GM23338 (cell line): Measurements from ENCODE around the gene CNNM2. TPM values are rescaled to one million over a fixed set of nuclear protein-coding genes. Genes with fewer than 3 reads are reported as not detected.

Source experiments
- ATAC-seq: fragments of 200-7000 bp; cut with Tn5 transposase; 3 replicates; pipeline ENCODE4 v1.9.1; 2020
- DNase-seq: peaks from one replicate; pipeline ENCODE4 v3.0.0-alpha.2; 2015; ENCODE audit warnings: low spot score
- H2AFZ ChIP-seq: fragments of 200-600 bp; sonication (generic); 2 replicates; pipeline ENCODE4 v1.8.0; 2016; ENCODE audit warnings: antibody characterized with exemption, mild to moderate bottlenecking, moderate library complexity
- H3F3A ChIP-seq: fragments of 200-600 bp; sonication (generic); replicated peaks from 2 replicates; pipeline ENCODE4 v1.8.0; 2017; ENCODE audit warnings: antibody characterized with exemption, mixed run types, low read depth
- H3K27ac ChIP-seq: fragments of 200-600 bp; sonication (generic); 2 replicates; pipeline ENCODE4 v1.6.1; 2016; ENCODE audit warnings: low read depth
- H3K27me3 ChIP-seq: fragments of 200-600 bp; sonication (generic); 2 replicates; pipeline ENCODE4 v1.8.0; 2016; ENCODE audit warnings: mild to moderate bottlenecking, mixed run types, moderate library complexity; ENCODE audit not compliant: insufficient read depth
- H3K36me3 ChIP-seq: fragments of 200-600 bp; sonication (generic); 2 replicates; pipeline ENCODE4 v1.8.0; 2016; ENCODE audit warnings: mild to moderate bottlenecking; ENCODE audit not compliant: insufficient read depth
- H3K4me1 ChIP-seq: fragments of 200-600 bp; sonication (generic); 2 replicates; pipeline ENCODE4 v1.8.0; 2016; ENCODE audit warnings: mild to moderate bottlenecking, moderate library complexity; ENCODE audit not compliant: insufficient read depth
- H3K4me2 ChIP-seq: fragments of 200-600 bp; sonication (generic); 2 replicates; pipeline ENCODE4 v1.7.1; 2017; ENCODE audit warnings: mixed run types
- H3K4me3 ChIP-seq: fragments of 200-600 bp; sonication (generic); 2 replicates; pipeline ENCODE4 v1.6.1; 2016; ENCODE audit warnings: mixed run types
- H3K79me2 ChIP-seq: fragments of 200-600 bp; sonication (generic); replicated peaks from 2 replicates; pipeline ENCODE4 v1.8.0; 2017; ENCODE audit warnings: mild to moderate bottlenecking; ENCODE audit not compliant: insufficient read depth
- H3K9me2 ChIP-seq: fragments of 200-600 bp; sonication (generic); 2 replicates; pipeline ENCODE4 v1.8.0; 2017; ENCODE audit not compliant: insufficient read depth
- H4K20me1 ChIP-seq: fragments of 200-600 bp; sonication (generic); replicated peaks from 2 replicates; pipeline ENCODE4 v1.8.0; 2017; ENCODE audit warnings: mild to moderate bottlenecking; ENCODE audit not compliant: insufficient read depth
- H3K27ac Mint-ChIP-seq: 2 replicates; pipeline ENCODE4 v1.8.0; 2020; ENCODE audit warnings: inconsistent platforms, mild to moderate bottlenecking, moderate library complexity, mixed read lengths
- H3K27me3 Mint-ChIP-seq: 3 replicates; pipeline ENCODE4 v1.8.0; 2022; ENCODE audit warnings: low read depth, mild to moderate bottlenecking, moderate library complexity, mixed read lengths, inconsistent platforms; ENCODE audit not compliant: insufficient read depth, poor library complexity
- H3K36me3 Mint-ChIP-seq: 3 replicates; pipeline ENCODE4 v1.8.0; 2021; ENCODE audit warnings: low read depth, mild to moderate bottlenecking, inconsistent platforms, moderate library complexity, mixed read lengths
- H3K4me1 Mint-ChIP-seq: 3 replicates; pipeline ENCODE4 v1.8.0; 2020; ENCODE audit warnings: mild to moderate bottlenecking, inconsistent platforms, mixed read lengths
- H3K4me3 Mint-ChIP-seq: 3 replicates; pipeline ENCODE4 v1.8.0; 2021; ENCODE audit warnings: moderate library complexity, mild to moderate bottlenecking, inconsistent platforms, mixed read lengths
- H3K9me3 Mint-ChIP-seq: 3 replicates; pipeline ENCODE4 v1.8.0; 2020; ENCODE audit warnings: moderate library complexity, mild to moderate bottlenecking, inconsistent platforms, mixed read lengths
- CREB1 ChIP-seq: fragments of 250-450 bp; sonication (Bioruptor Pico); IDR thresholded peaks from 2 replicates; pipeline ENCODE4 v1.5.0; 2020; ENCODE audit warnings: low read depth, mild to moderate bottlenecking, moderate library complexity
- CTCF ChIP-seq, 2 experiments: fragments of 200-600 bp in 1 of 2; sonication (generic) in 1 of 2; conservative IDR thresholded peaks; 2 replicates each; pipeline versions ENCODE4 v1.5.1 to v1.6.1; 2016 to 2017; ENCODE audit warnings: antibody characterized with exemption in 2 of 2, low read depth in 2 of 2, mild to moderate bottlenecking in 2 of 2, moderate library complexity in 1 of 2
- EZH2phosphoT487 ChIP-seq: fragments of 200-600 bp; sonication (generic); IDR thresholded peaks from one replicate; pipeline ENCODE4 v1.8.1; 2018; ENCODE audit warnings: antibody characterized with exemption; ENCODE audit not compliant: unreplicated experiment
- NANOG ChIP-seq: IDR thresholded peaks from 2 replicates; pipeline ENCODE4 v1.6.1; 2016; ENCODE audit warnings: antibody characterized with exemption, borderline replicate concordance
- POLR2AphosphoS5 ChIP-seq: IDR thresholded peaks from 2 replicates; pipeline ENCODE4 v1.6.1; 2016; ENCODE audit warnings: antibody characterized with exemption, low read depth
- ZNF114 ChIP-seq: fragments of 250-450 bp; sonication (Bioruptor Pico); IDR thresholded peaks from 2 replicates; pipeline ENCODE4 v1.5.0; 2020; ENCODE audit warnings: mild to moderate bottlenecking, moderate library complexity
- ZNF331 ChIP-seq: fragments of 250-450 bp; sonication (Bioruptor Pico); IDR thresholded peaks from 2 replicates; pipeline ENCODE4 v1.5.0; 2020; ENCODE audit warnings: low read depth, mild to moderate bottlenecking, moderate library complexity
- polyA plus RNA-seq: library from polyadenylated mRNA; unstranded; fragments of >200 nt; fragmentation: Nextera tagmentation; extraction: Ambion mirVana; gene quantifications from 2 replicates; pipeline ENCODE4 v1.2.1, GENCODE V29; 2016
- total RNA-seq: library from RNA; depleted of rRNA; stranded (reverse); fragments of >200 nt; shearing (Covaris generic); gene quantifications from 2 replicates; pipeline ENCODE4 v1.2.3, GENCODE V29; 2014
- TF ChIP-seq, protein P1 (sequence below): IDR thresholded peaks from one replicate; pipeline ENCODE4 v1.6.1; 2018; ENCODE audit warnings: antibody characterized with exemption; ENCODE audit not compliant: unreplicated experiment
- TF ChIP-seq, protein P2 (sequence below): IDR thresholded peaks from 2 replicates; pipeline ENCODE4 v1.6.1; 2016; ENCODE audit warnings: antibody characterized with exemption

The CNNM2 gene
- total and polyA plus RNA-seq, 2 experiments from 2014 or later, result 4.5 to 31.3 TPM

- TF ChIP-seq, protein P1, sequence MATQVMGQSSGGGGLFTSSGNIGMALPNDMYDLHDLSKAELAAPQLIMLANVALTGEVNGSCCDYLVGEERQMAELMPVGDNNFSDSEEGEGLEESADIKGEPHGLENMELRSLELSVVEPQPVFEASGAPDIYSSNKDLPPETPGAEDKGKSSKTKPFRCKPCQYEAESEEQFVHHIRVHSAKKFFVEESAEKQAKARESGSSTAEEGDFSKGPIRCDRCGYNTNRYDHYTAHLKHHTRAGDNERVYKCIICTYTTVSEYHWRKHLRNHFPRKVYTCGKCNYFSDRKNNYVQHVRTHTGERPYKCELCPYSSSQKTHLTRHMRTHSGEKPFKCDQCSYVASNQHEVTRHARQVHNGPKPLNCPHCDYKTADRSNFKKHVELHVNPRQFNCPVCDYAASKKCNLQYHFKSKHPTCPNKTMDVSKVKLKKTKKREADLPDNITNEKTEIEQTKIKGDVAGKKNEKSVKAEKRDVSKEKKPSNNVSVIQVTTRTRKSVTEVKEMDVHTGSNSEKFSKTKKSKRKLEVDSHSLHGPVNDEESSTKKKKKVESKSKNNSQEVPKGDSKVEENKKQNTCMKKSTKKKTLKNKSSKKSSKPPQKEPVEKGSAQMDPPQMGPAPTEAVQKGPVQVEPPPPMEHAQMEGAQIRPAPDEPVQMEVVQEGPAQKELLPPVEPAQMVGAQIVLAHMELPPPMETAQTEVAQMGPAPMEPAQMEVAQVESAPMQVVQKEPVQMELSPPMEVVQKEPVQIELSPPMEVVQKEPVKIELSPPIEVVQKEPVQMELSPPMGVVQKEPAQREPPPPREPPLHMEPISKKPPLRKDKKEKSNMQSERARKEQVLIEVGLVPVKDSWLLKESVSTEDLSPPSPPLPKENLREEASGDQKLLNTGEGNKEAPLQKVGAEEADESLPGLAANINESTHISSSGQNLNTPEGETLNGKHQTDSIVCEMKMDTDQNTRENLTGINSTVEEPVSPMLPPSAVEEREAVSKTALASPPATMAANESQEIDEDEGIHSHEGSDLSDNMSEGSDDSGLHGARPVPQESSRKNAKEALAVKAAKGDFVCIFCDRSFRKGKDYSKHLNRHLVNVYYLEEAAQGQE, result no peak
- TF ChIP-seq, protein P2, sequence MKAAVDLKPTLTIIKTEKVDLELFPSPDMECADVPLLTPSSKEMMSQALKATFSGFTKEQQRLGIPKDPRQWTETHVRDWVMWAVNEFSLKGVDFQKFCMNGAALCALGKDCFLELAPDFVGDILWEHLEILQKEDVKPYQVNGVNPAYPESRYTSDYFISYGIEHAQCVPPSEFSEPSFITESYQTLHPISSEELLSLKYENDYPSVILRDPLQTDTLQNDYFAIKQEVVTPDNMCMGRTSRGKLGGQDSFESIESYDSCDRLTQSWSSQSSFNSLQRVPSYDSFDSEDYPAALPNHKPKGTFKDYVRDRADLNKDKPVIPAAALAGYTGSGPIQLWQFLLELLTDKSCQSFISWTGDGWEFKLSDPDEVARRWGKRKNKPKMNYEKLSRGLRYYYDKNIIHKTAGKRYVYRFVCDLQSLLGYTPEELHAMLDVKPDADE, result no peak
- TF ChIP-seq CTCF (conservative IDR thresholded peaks at IDR 0.05; ENCODE audit: low read depth in 2 of 2) (no peak), POLR2AphosphoS5 (no peak), ZNF331 (CRISPR knock-in tag) (no peak), ZNF114 (CRISPR knock-in tag) (no peak), NANOG (no peak)
These were observed 172.8 kb downstream of the CNNM2 start (continued) for GRCh38 chr10:103090911-103091310.

GRCh38 chr10:103095005-103095404 is 176.9 kb downstream of the CNNM2 start:
- Histone ChIP-seq H4K20me1 (0 out of 2 replicates have a peak, but pooled peaks cover 3% of the 10 kb centered on the region), H2AFZ (no peak overlapping the region), H3F3A (0 out of 2 replicates have a peak, but pooled peaks cover 6% of the 10 kb centered on the region), H3K79me2 (no peaks in the 10 kb centered on the region), H3K9me2 (no peaks in the 10 kb centered on the region), H3K36me3 (peaks cover 60% of the 10 kb centered on the region), H3K27ac (no peak overlapping the region), H3K4me1 (no peaks in the 10 kb centered on the region), H3K4me2 (no peak overlapping the region), H3K4me3 (no peak overlapping the region), H3K27me3 (no peaks in the 10 kb centered on the region)
- Mint-ChIP-seq H3K4me1 (no peaks in the 10 kb centered on the region; the same call in 2 of the 3 replicates), H3K36me3 (peaks cover 62% of the 10 kb centered on the region), H3K27ac (no peak overlapping the region), H3K27me3 (no peaks in the 10 kb centered on the region), H3K4me3 (no peak overlapping the region), H3K9me3 (no peaks in the 10 kb centered on the region)
- DNase-seq (no peak), ATAC-seq (no peak)
- TF ChIP-seq ZNF331 (CRISPR knock-in tag), result no peak
- TF ChIP-seq, protein P2, result no peak
- no peak for TF ChIP-seq NANOG
- no peak for TF ChIP-seq EZH2phosphoT487
- no peak for TF ChIP-seq POLR2AphosphoS5
- TF ChIP-seq CTCF (conservative IDR thresholded peaks at IDR 0.05; ENCODE audit: low read depth in 2 of 2), result no peak
- no peak for TF ChIP-seq CREB1 (CRISPR knock-in tag)
